ENCODE measurements around the gene CDH4. TPM values are rescaled to one million over a fixed set of nuclear protein-coding genes. Genes with fewer than 3 reads are reported as not detected.

CDH4 gene
- total RNA-seq, 1 experiment from 2014 or later = not detected

GRCh38 chr20:61786230-61786629 lies 534.2 kb downstream of the CDH4 start:
- no peak for DNase-seq
- H3K9me3 ChIP-seq = no peaks in the 10 kb centered on the region
- no peaks in the 10 kb centered on the region for H3K36me3 ChIP-seq (ENCODE audit: control insufficient read depth, insufficient read depth, low read length)
- H3K27me3 ChIP-seq (replicated peaks; ENCODE audit: control insufficient read depth, insufficient read depth, low read length) = no peaks in the 10 kb centered on the region; the same call in 1 of the 2 replicates
- no peak for TF ChIP-seq CTCF (IDR thresholded peaks at IDR 0.05; ENCODE audit: insufficient read depth in 1 of 2, low read depth in 1 of 2, low read length in 1 of 2, severe bottlenecking in 1 of 2, unreplicated experiment in 1 of 2)
- Mint-ChIP-seq H3K36me3 (ENCODE audit: insufficient read depth, unreplicated experiment) (no peaks in the 10 kb centered on the region), H3K27me3 (ENCODE audit: insufficient read depth, unreplicated experiment) (peaks cover 32% of the 10 kb centered on the region), H3K4me1 (ENCODE audit: low read depth, unreplicated experiment) (no peaks in the 10 kb centered on the region), H3K27ac (ENCODE audit: unreplicated experiment) (no peak overlapping the region), H3K4me3 (ENCODE audit: unreplicated experiment) (no peak overlapping the region), H3K9me3 (ENCODE audit: unreplicated experiment) (peaks cover 13% of the 10 kb centered on the region)
- no peak overlapping the region for H3K4me3 ChIP-seq (ENCODE audit: low read depth, low read length)
- ChIA-PET CTCF (interaction anchor here (0.5 kb wide), 1 partner anchor 44 kb away, joined by 4 read pairs; no protein-coding TSS in a partner anchor), POLR2A (no interaction called here)
- no peaks in the 10 kb centered on the region for H3K4me1 ChIP-seq
- no TSS peak for BruUV-seq (replicated peaks)
- intact Hi-C loops (cut with micrococcal nuclease; ENCODE audit: unreplicated experiment) = no loop called here

- CTCF ChIA-PET = no interaction called here
- H3K27me3 ChIP-seq (replicated peaks; ENCODE audit: control insufficient read depth, insufficient read depth, low read length) = no peaks in the 10 kb centered on the region; the same call in 1 of the 2 replicates
- H3K36me3 ChIP-seq (ENCODE audit: control insufficient read depth, insufficient read depth, low read length) = no peaks in the 10 kb centered on the region
- no peak overlapping the region for H3K27ac Mint-ChIP-seq (ENCODE audit: unreplicated experiment)
- H3K4me1 ChIP-seq = no peaks in the 10 kb centered on the region
- no peaks in the 10 kb centered on the region for H3K9me3 ChIP-seq
- H3K36me3 Mint-ChIP-seq (ENCODE audit: insufficient read depth, unreplicated experiment) = no peaks in the 10 kb centered on the region
- H3K4me3 ChIP-seq (ENCODE audit: low read depth, low read length) = no peak overlapping the region
- no TSS peak for BruUV-seq (replicated peaks)
- H3K4me1 Mint-ChIP-seq (ENCODE audit: low read depth, unreplicated experiment) = no peaks in the 10 kb centered on the region
- intact Hi-C loops (cut with micrococcal nuclease; ENCODE audit: unreplicated experiment) = no loop called here
- H3K27me3 Mint-ChIP-seq (ENCODE audit: insufficient read depth, unreplicated experiment) = peaks cover 23% of the 10 kb centered on the region
- DNase-seq = no peak
- POLR2A ChIA-PET = no interaction called here
- peaks cover 13% of the 10 kb centered on the region for H3K9me3 Mint-ChIP-seq (ENCODE audit: unreplicated experiment)
- no peak for TF ChIP-seq CTCF (IDR thresholded peaks at IDR 0.05; ENCODE audit: insufficient read depth in 1 of 2, low read depth in 1 of 2, low read length in 1 of 2, severe bottlenecking in 1 of 2, unreplicated experiment in 1 of 2)
- H3K4me3 Mint-ChIP-seq (ENCODE audit: unreplicated experiment) = no peak overlapping the region
These were observed 536.3 kb downstream of the CDH4 start for GRCh38 chr20:61788343-61788742.

GRCh38 chr20:61789329-61789728 lies 537.3 kb downstream of the CDH4 start:
- ChIA-PET CTCF (no interaction called here), POLR2A (no interaction called here)
- H3K4me3 Mint-ChIP-seq (ENCODE audit: unreplicated experiment) = no peak overlapping the region
- Histone ChIP-seq H3K4me1 (no peaks in the 10 kb centered on the region), H3K4me3 (ENCODE audit: low read depth, low read length) (no peak overlapping the region), H3K9me3 (no peaks in the 10 kb centered on the region), H3K27me3 (replicated peaks; ENCODE audit: control insufficient read depth, insufficient read depth, low read length) (no peaks in the 10 kb centered on the region; the same call in 1 of the 2 replicates), H3K36me3 (ENCODE audit: control insufficient read depth, insufficient read depth, low read length) (no peaks in the 10 kb centered on the region)
- no TSS peak for BruUV-seq (replicated peaks)
- H3K9me3 Mint-ChIP-seq (ENCODE audit: unreplicated experiment) = peaks cover 13% of the 10 kb centered on the region
- TF ChIP-seq CTCF (IDR thresholded peaks at IDR 0.05; ENCODE audit: insufficient read depth in 1 of 2, low read depth in 1 of 2, low read length in 1 of 2, severe bottlenecking in 1 of 2, unreplicated experiment in 1 of 2) = no peak
- no peak overlapping the region for H3K27ac Mint-ChIP-seq (ENCODE audit: unreplicated experiment)
- intact Hi-C loops (cut with micrococcal nuclease; ENCODE audit: unreplicated experiment) = no loop called here
- no peaks in the 10 kb centered on the region for H3K4me1 Mint-ChIP-seq (ENCODE audit: low read depth, unreplicated experiment)
- DNase-seq = no peak
- H3K36me3 Mint-ChIP-seq (ENCODE audit: insufficient read depth, unreplicated experiment) = no peaks in the 10 kb centered on the region
- H3K27me3 Mint-ChIP-seq (ENCODE audit: insufficient read depth, unreplicated experiment) = peaks cover 23% of the 10 kb centered on the region
